PFSK-1 (cell line): ENCODE results near the gene LIPC.

ENCODE experiments used
- FOXP2 ChIP-seq: optimal IDR thresholded peaks from 2 replicates; pipeline ENCODE3; 2011; ENCODE audit warnings: borderline replicate concordance, control low read depth, inconsistent platforms; ENCODE audit not compliant: insufficient read depth; ENCODE audit errors: extremely low read length, extremely low read depth
- POLR2AphosphoS5 ChIP-seq: IDR thresholded peaks from 2 replicates; pipeline ENCODE4 v1.6.1; 2012; ENCODE audit warnings: low read depth, mild to moderate bottlenecking, control low read depth, low read length, moderate library complexity
- REST ChIP-seq, 2 experiments: IDR thresholded peaks; 2 replicates each; pipeline versions ENCODE4 v1.6.1 to v1.8.0; 2011 to 2012; ENCODE audit warnings: low read depth in 2 of 2, low read length in 2 of 2, control low read depth in 1 of 2, inconsistent platforms in 1 of 2, mild to moderate bottlenecking in 1 of 2, moderate library complexity in 1 of 2; ENCODE audit not compliant: insufficient read depth in 1 of 2
- SIN3A ChIP-seq: IDR thresholded peaks from 2 replicates; pipeline ENCODE4 v1.6.1; 2012; ENCODE audit warnings: mild to moderate bottlenecking, low read length, moderate library complexity, borderline replicate concordance; ENCODE audit not compliant: insufficient read depth
- TAF1 ChIP-seq: IDR thresholded peaks from 2 replicates; pipeline ENCODE4 v1.6.1; 2012; ENCODE audit warnings: low read length, control low read depth, borderline replicate concordance; ENCODE audit not compliant: insufficient read depth

LIPC gene

DNA sequence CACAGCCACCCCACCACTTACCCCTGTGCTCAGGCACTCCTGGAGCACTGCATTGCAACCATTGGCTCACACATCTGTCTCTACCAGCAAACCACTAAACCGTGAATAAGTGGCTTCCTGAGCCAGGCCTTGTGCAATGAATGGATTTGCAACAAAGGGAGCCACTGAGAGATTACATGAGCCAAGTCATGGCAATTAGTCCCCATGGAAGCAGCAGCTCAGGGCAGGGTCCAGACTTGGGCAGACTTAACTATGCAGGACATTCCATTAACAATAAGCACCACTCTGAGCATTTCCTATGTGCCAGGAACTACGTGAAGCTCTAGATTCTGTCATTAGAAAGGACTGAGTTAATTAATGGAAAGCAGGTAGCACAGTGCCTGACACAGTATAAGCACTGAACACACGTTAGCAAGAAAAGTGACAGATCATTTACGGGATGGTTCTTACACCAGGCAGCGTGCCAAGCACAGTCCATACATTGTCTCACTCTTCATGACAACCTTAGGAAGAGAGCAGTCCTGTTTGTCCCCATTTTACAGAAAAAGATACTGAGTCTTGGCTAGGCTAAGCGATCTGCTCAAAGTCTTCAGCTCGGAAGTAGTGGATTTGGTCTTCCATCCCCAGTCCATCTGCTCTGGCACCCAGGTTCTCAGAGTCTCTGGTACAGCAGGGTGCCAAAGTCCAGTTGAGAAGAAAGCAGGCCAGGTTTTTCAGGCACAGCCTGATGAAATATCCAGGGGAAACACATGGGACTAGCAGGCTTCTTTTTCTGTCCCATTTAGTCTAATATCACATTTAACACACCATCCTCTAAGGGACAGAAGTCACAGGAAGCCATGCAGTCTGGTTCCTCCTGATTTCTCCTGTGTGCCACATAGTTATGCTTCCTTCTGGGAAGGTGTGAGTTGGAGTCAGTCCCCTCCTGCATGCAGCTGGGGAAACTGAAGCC lies 44.1 kb downstream of the LIPC start:
- TF ChIP-seq POLR2AphosphoS5 (no peak), REST (IDR thresholded peaks at IDR 0.05; ENCODE audit: insufficient read depth in 1 of 2, low read depth in 2 of 2, low read length in 2 of 2) (no peak), SIN3A (no peak), FOXP2 (no peak)

DNA sequence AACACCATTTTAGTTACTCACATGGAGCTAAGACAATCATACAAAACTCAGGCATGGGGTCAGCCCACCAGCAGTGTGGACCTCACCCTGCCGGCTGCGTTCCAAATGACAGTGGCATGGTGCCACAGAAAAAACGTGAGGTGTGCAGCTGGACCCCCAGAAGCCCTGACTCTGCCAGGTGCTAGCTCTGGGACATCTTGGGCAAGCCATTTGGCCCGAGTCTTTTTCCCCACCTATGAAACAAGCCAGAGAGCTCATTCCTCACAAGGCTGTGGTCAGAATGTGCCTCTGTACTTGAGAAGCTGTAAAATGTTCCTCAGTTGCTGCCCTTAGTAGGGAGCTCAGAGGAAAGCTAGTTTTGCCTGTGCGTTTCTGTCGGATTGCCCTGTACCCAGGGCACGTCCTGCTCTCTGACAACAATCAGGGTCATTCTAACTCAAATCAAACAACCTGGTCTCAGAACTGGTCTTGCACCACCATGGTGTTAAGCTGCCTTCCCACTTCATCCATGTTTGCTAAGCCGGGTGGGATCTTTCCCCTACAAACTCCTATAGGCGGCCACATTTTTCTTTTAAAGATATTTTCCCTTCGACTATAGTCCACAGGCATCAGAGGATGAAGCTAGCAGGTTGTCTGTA lies 44.9 kb downstream of the LIPC start:
- TF ChIP-seq POLR2AphosphoS5 (no peak), SIN3A (no peak), TAF1 (no peak), REST (IDR thresholded peaks at IDR 0.05; ENCODE audit: insufficient read depth in 1 of 2, low read depth in 2 of 2, low read length in 2 of 2) (no peak), FOXP2 (no peak)

- TF ChIP-seq POLR2AphosphoS5, result no peak
- no peak for TF ChIP-seq TAF1
- TF ChIP-seq FOXP2, result no peak
- no peak for TF ChIP-seq SIN3A
- TF ChIP-seq REST (IDR thresholded peaks at IDR 0.05; ENCODE audit: insufficient read depth in 1 of 2, low read depth in 2 of 2, low read length in 2 of 2), result no peak
These were observed 45.4 kb downstream of the LIPC start for GRCh38 chr15:58477170-58477569.

GRCh38 chr15:58478035-58478434 lies 46.2 kb downstream of the LIPC start:
- TF ChIP-seq TAF1, result no peak
- no peak for TF ChIP-seq SIN3A
- no peak for TF ChIP-seq POLR2AphosphoS5
- TF ChIP-seq FOXP2, result no peak
- no peak for TF ChIP-seq REST (IDR thresholded peaks at IDR 0.05; ENCODE audit: insufficient read depth in 1 of 2, low read depth in 2 of 2, low read length in 2 of 2)
